CD4-positive, alpha-beta T cell (primary cell): Measurements from ENCODE around the gene CACNA2D2. TPM values are rescaled to one million over a fixed set of nuclear protein-coding genes. Genes with fewer than 3 reads are reported as not detected.

ENCODE experiments used
- ATAC-seq: fragments of 200-7000 bp; cut with Tn5 transposase; one replicate; pipeline ENCODE4 v1.10.0; 2022; ENCODE audit warnings: mild to moderate bottlenecking; ENCODE audit not compliant: poor library complexity
- CTCF ChIA-PET: fragments of 350-600 bp; sonication (Branson Sonifier 250); formaldehyde crosslinking; loops from one replicate; lab custom pipeline; 2021; ENCODE audit warnings: antibody characterized with exemption, inconsistent platforms; lab: Charles Lee
- POLR2A ChIA-PET: fragments of 350-600 bp; sonication (Branson Sonifier 250); formaldehyde crosslinking; loops from one replicate; lab custom pipeline; 2021; ENCODE audit warnings: antibody characterized with exemption, inconsistent platforms; lab: Charles Lee
- DNase-seq, 14 experiments: peaks; one replicate each; pipeline ENCODE4 v3.0.0-alpha.2; 2013 to 2020; ENCODE audit warnings: mixed read lengths in 2 of 14
- H3K27ac ChIP-seq, 2 donors: one replicate each; pipeline versions ENCODE4 v1.5.1 to v1.7.0; 2013; ENCODE audit warnings: low read length in 2 of 2, low read depth in 1 of 2, mild to moderate bottlenecking in 1 of 2
- H3K27me3 ChIP-seq, 2 experiments: 1 replicate in 1 of 2; 2 replicates in 1 of 2; pipeline versions ENCODE4 v1.6.1 to v1.7.0; 2013; ENCODE audit warnings: low read length in 2 of 2, control low read depth in 1 of 2, mild to moderate bottlenecking in 1 of 2, moderate library complexity in 1 of 2; ENCODE audit not compliant: insufficient read depth in 2 of 2, control insufficient read depth in 1 of 2
- H3K36me3 ChIP-seq: one replicate; pipeline ENCODE4 v1.6.1; 2013; ENCODE audit warnings: low read length, control low read depth; ENCODE audit not compliant: insufficient read depth
- H3K4me1 ChIP-seq: one replicate; pipeline ENCODE4 v1.6.1; 2013; ENCODE audit warnings: low read length, control low read depth; ENCODE audit not compliant: insufficient read depth
- H3K4me3 ChIP-seq: one replicate; pipeline ENCODE4 v1.5.1; 2013; ENCODE audit warnings: mild to moderate bottlenecking, low read length, moderate library complexity
- H3K9me3 ChIP-seq, 2 experiments: 1 replicate in 1 of 2; 2 replicates in 1 of 2; pipeline versions ENCODE4 v1.6.1 to v1.7.0; 2013; ENCODE audit warnings: low read length in 2 of 2, mild to moderate bottlenecking in 2 of 2, control low read depth in 1 of 2, moderate library complexity in 1 of 2; ENCODE audit not compliant: control insufficient read depth in 1 of 2, insufficient read depth in 1 of 2
- H3K27ac Mint-ChIP-seq: one replicate; pipeline ENCODE4 v1.8.0; 2020; ENCODE audit warnings: mixed read lengths
- H3K27me3 Mint-ChIP-seq: one replicate; pipeline ENCODE4 v1.8.0; 2021; ENCODE audit warnings: mixed read lengths
- H3K36me3 Mint-ChIP-seq: one replicate; pipeline ENCODE4 v1.8.0; 2021; ENCODE audit warnings: low read depth, mixed read lengths
- H3K4me1 Mint-ChIP-seq: one replicate; pipeline ENCODE4 v1.8.0; 2021; ENCODE audit warnings: low read depth, mixed read lengths
- H3K4me3 Mint-ChIP-seq: one replicate; pipeline ENCODE4 v1.8.0; 2020; ENCODE audit warnings: mild to moderate bottlenecking, mixed read lengths
- H3K9me3 Mint-ChIP-seq: one replicate; pipeline ENCODE4 v1.8.0; 2020; ENCODE audit warnings: mixed read lengths
- CTCF ChIP-seq: fragments of 200-600 bp; IDR thresholded peaks from one replicate; pipeline ENCODE4 v1.8.0; 2022; ENCODE audit warnings: antibody characterized with exemption, mild to moderate bottlenecking
- intact Hi-C, 2 experiments: fragments of 100-400 bp; cut with DNase I in 1 of 2; cut with micrococcal nuclease in 1 of 2; formaldehyde crosslinking; loops; one replicate each; pipeline versions ENCODE4 v1.15.1 to v1.9.0; 2023 to 2025; cut with DNase I, micrococcal nuclease
- total RNA-seq, 174 experiments: library from RNA in 2 of 174; stranded (reverse) in 2 of 174; gene quantifications; one replicate each; pipeline ENCODE4 v1.2.3 and lab custom pipeline; 2021 to 2026

CACNA2D2 gene
- total RNA-seq, 2 experiments from 2014 or later: 2.5 to 3.8 TPM

DNA sequence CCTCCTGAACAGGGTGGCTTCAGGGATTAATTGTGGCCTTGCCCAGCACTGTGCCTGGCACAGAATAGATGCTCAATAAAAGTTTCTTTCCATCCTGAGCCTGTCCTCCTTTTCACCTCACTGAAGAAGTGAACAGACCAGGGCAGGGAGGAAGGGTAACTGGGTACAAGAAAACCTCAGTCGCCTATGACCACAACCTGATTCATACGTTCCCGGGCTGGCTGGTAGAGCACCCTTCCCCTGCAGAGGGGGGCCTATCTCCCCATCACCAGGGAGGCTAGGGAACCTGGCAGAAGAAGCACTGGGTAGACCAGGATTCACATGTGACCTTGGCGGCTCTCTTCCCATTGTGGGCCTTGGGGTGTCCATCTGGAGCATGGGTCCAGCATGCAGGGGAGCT, 27.8 kb upstream of the CACNA2D2 start:
- H3K36me3 ChIP-seq: no peaks in the 10 kb centered on the region
- peaks cover 8 to 13% of the 10 kb centered on the region in 2 experiments for H3K27me3 ChIP-seq
- H3K4me1 Mint-ChIP-seq: no peaks in the 10 kb centered on the region
- H3K36me3 Mint-ChIP-seq: no peaks in the 10 kb centered on the region
- H3K4me1 ChIP-seq: no peaks in the 10 kb centered on the region
- H3K27ac Mint-ChIP-seq: no peak overlapping the region
- ChIA-PET CTCF (no interaction called here), POLR2A (no interaction called here)
- H3K4me3 Mint-ChIP-seq: no peak overlapping the region
- ATAC-seq: no peak
- H3K27ac ChIP-seq: no peak overlapping the region
- H3K4me3 ChIP-seq: no peak overlapping the region
- no peaks in the 10 kb centered on the region for H3K9me3 Mint-ChIP-seq
- peaks cover 23% of the 10 kb centered on the region for H3K27me3 Mint-ChIP-seq
- no peak for TF ChIP-seq CTCF
- no peak for DNase-seq
- H3K9me3 ChIP-seq: no peaks in the 10 kb centered on the region
- intact Hi-C loops: no loop called here

DNA sequence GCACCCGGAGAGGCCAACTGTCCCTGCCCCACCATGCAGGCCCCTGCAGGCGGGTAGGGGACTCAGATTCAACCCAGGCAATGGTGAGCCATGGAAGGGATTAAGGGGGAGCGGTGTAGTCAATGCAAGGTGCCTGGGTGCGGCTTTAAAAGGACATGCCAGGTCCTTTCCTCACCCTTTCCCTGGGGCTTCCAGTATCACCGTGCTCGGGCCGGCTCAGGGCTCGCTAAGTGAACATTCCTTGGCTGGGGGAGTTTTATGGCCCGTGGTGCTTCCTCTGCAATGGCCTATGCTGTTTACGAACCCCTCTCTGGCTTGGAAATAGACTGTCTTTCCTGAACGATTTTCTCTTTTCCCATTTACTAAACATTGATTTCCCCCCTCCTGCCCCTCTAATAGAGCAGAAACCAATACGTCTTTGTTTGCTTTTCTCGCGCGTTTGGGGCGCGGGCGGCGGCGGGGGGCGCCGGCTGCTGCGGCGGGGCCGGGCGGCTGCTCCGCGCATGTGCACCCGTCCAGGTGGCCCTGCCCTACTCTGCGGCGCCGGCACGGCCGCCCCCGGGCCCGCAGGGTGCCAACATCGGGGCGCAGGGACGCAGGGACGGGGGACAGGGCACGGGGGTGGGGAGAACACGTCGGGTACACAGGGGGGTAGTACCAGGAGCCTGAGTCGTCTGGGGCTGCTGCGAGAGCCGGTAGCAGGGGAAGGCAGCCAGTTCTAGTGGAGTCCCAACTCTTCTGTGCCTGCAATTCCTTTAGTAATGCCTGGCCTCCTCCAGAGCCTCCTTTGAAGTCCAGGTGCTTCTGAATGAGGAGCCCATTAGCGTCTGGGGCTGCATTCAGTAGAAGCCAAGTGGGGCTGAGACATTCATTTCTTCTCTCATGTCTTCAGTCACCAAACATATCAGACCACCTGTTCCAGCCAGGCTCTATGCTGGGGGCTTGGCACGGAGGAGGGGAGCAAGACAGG, 26.9 kb upstream of the CACNA2D2 start:
- Histone ChIP-seq H3K4me3 (no peak overlapping the region), H3K4me1 (no peaks in the 10 kb centered on the region), H3K27me3 (peaks cover 8 to 13% of the 10 kb centered on the region in 2 experiments), H3K36me3 (no peaks in the 10 kb centered on the region), H3K27ac (no peak overlapping the region), H3K9me3 (no peaks in the 10 kb centered on the region)
- Mint-ChIP-seq H3K36me3 (no peaks in the 10 kb centered on the region), H3K4me3 (no peak overlapping the region), H3K9me3 (no peaks in the 10 kb centered on the region), H3K4me1 (no peaks in the 10 kb centered on the region), H3K27ac (no peak overlapping the region), H3K27me3 (peaks cover 23% of the 10 kb centered on the region)
- no peak for ATAC-seq
- no peak for TF ChIP-seq CTCF
- intact Hi-C loops: no loop called here
- CTCF ChIA-PET: no interaction called here
- POLR2A ChIA-PET: no interaction called here
- DNase-seq: no peak

- DNase-seq (peak in 8 of 14 experiments; percentile 10 to 66 (median 36)), ATAC-seq (peak; percentile 62)
- Histone ChIP-seq H3K27ac (no peak overlapping the region), H3K36me3 (no peaks in the 10 kb centered on the region), H3K27me3 (peaks cover 8% of the 10 kb centered on the region in 2 experiments), H3K4me3 (no peak overlapping the region), H3K4me1 (no peaks in the 10 kb centered on the region), H3K9me3 (no peaks in the 10 kb centered on the region)
- POLR2A ChIA-PET: no interaction called here
- H3K27me3 Mint-ChIP-seq: peaks cover 11% of the 10 kb centered on the region
- H3K4me3 Mint-ChIP-seq: no peak overlapping the region
- intact Hi-C loops: no loop called here
- no peak for TF ChIP-seq CTCF
- no peak overlapping the region for H3K27ac Mint-ChIP-seq
- no peaks in the 10 kb centered on the region for H3K9me3 Mint-ChIP-seq
- CTCF ChIA-PET: no interaction called here
- H3K36me3 Mint-ChIP-seq: no peaks in the 10 kb centered on the region
- no peaks in the 10 kb centered on the region for H3K4me1 Mint-ChIP-seq
Observed at GRCh38 chr3:50525987-50526386, 22.6 kb upstream of the CACNA2D2 start.
